ENCODE measurements around the gene DHRSX. TPM values are rescaled to one million over a fixed set of nuclear protein-coding genes. Genes with fewer than 3 reads are reported as not detected.

Gene DHRSX
- total and polyA plus RNA-seq, 2 donors (not counting 1 experiment from before 2014, with no cell fraction given), result 18.8 to 39.0 TPM

- Histone ChIP-seq H3K4me2 (replicated peaks; ENCODE audit: low read depth, low read length, poor library complexity, severe bottlenecking) (no peak overlapping the region), H3K9me3 (ENCODE audit: control extremely low read depth in 1 of 3, control insufficient read depth in 2 of 3, insufficient read depth in 1 of 3, low read length in 2 of 3) (peaks cover 0 to 8% (median 0%) of the 10 kb centered on the region in 3 donors), H3K27ac (ENCODE audit: low read length in 2 of 2) (no peak overlapping the region), H3K4me1 (ENCODE audit: control insufficient read depth in 2 of 2, insufficient read depth in 2 of 2, low read length in 2 of 2) (no peaks in the 10 kb centered on the region), H3K36me3 (replicated peaks in 1 of 2; ENCODE audit: control extremely low read depth in 1 of 2, control insufficient read depth in 1 of 2, extremely low read depth in 1 of 2, insufficient read depth in 2 of 2, low read length in 1 of 2) (peaks cover 0 to 10% of the 10 kb centered on the region in 2 experiments), H3K27me3 (replicated peaks in 1 of 4; ENCODE audit: control extremely low read depth in 1 of 4, control insufficient read depth in 3 of 4, insufficient read depth in 4 of 4, low read length in 3 of 4) (no peaks in the 10 kb centered on the region), H3K4me3 (ENCODE audit: control extremely low read depth in 1 of 5, extremely low read depth in 1 of 5, insufficient read depth in 1 of 5, low read depth in 2 of 5, low read length in 4 of 5) (no peak overlapping the region), H2AFZ (ENCODE audit: insufficient read depth, low read depth, low read length, poor library complexity, severe bottlenecking) (no peak overlapping the region), H3K9ac (ENCODE audit: low read length) (no peak overlapping the region), H3K79me2 (ENCODE audit: control insufficient read depth, insufficient read depth, low read length) (no peaks in the 10 kb centered on the region), H4K20me1 (ENCODE audit: control insufficient read depth, insufficient read depth, low read length, poor library complexity, severe bottlenecking) (no peaks in the 10 kb centered on the region)
- H3K4me1 Mint-ChIP-seq, result peaks cover 1% of the 10 kb centered on the region
- CTCF ChIA-PET, result no interaction called here
- no peak overlapping the region for H3K27ac Mint-ChIP-seq
- ATAC-seq (ENCODE audit: low read depth) (no peak), DNase-seq (no peak)
- intact Hi-C loops (cut with micrococcal nuclease), result no loop called here
- 65% methylated on average over 5 of the region's 12 CpGs for WGBS (ENCODE audit: insufficient coverage)
- H3K27me3 Mint-ChIP-seq, result no peaks in the 10 kb centered on the region
- H3K4me3 Mint-ChIP-seq, result no peak overlapping the region
- no peaks in the 10 kb centered on the region for H3K9me3 Mint-ChIP-seq (ENCODE audit: insufficient read depth)
- POLR2A ChIA-PET, result no interaction called here
- TF ChIP-seq CTCF (IDR thresholded peaks at IDR 0.05), result no peak
- no peak for TF ChIP-seq EZH2 (IDR thresholded peaks at IDR 0.05; ENCODE audit: borderline replicate concordance, insufficient read depth, low read depth, low read length, poor library complexity, severe bottlenecking)
Measured at GRCh38 chrX:2243913-2244460, 256.8 kb downstream of the DHRSX start.

- Histone ChIP-seq H3K4me3 (ENCODE audit: control extremely low read depth in 1 of 5, extremely low read depth in 1 of 5, insufficient read depth in 1 of 5, low read depth in 2 of 5, low read length in 4 of 5) (no peak overlapping the region), H3K36me3 (replicated peaks in 1 of 2; ENCODE audit: control extremely low read depth in 1 of 2, control insufficient read depth in 1 of 2, extremely low read depth in 1 of 2, insufficient read depth in 2 of 2, low read length in 1 of 2) (peaks cover 0 to 10% of the 10 kb centered on the region in 2 experiments), H3K27me3 (replicated peaks in 1 of 4; ENCODE audit: control extremely low read depth in 1 of 4, control insufficient read depth in 3 of 4, insufficient read depth in 4 of 4, low read length in 3 of 4) (no peaks in the 10 kb centered on the region), H4K20me1 (ENCODE audit: control insufficient read depth, insufficient read depth, low read length, poor library complexity, severe bottlenecking) (no peaks in the 10 kb centered on the region), H3K27ac (ENCODE audit: low read length in 2 of 2) (no peak overlapping the region), H3K4me1 (ENCODE audit: control insufficient read depth in 2 of 2, insufficient read depth in 2 of 2, low read length in 2 of 2) (no peaks in the 10 kb centered on the region), H3K9me3 (ENCODE audit: control extremely low read depth in 1 of 3, control insufficient read depth in 2 of 3, insufficient read depth in 1 of 3, low read length in 2 of 3) (peaks cover 0 to 8% (median 0%) of the 10 kb centered on the region in 3 donors), H2AFZ (ENCODE audit: insufficient read depth, low read depth, low read length, poor library complexity, severe bottlenecking) (no peak overlapping the region), H3K4me2 (replicated peaks; ENCODE audit: low read depth, low read length, poor library complexity, severe bottlenecking) (no peak overlapping the region), H3K9ac (ENCODE audit: low read length) (no peak overlapping the region), H3K79me2 (ENCODE audit: control insufficient read depth, insufficient read depth, low read length) (no peaks in the 10 kb centered on the region)
- no peak for ATAC-seq (ENCODE audit: low read depth)
- no peak for TF ChIP-seq EZH2 (IDR thresholded peaks at IDR 0.05; ENCODE audit: borderline replicate concordance, insufficient read depth, low read depth, low read length, poor library complexity, severe bottlenecking)
- no peak for TF ChIP-seq CTCF (IDR thresholded peaks at IDR 0.05)
- intact Hi-C loops (cut with micrococcal nuclease), result no loop called here
- 99% methylated on average over 17 of the region's 22 CpGs for WGBS (ENCODE audit: insufficient coverage)
- Mint-ChIP-seq H3K27me3 (no peaks in the 10 kb centered on the region), H3K27ac (no peak overlapping the region), H3K4me1 (peaks cover 1% of the 10 kb centered on the region), H3K4me3 (no peak overlapping the region), H3K9me3 (ENCODE audit: insufficient read depth) (no peaks in the 10 kb centered on the region)
- ChIA-PET CTCF (no interaction called here), POLR2A (no interaction called here)
- no peak for DNase-seq
Measured at GRCh38 chrX:2242980-2243379, 257.8 kb downstream of the DHRSX start.
